AG09319 (cell line): ENCODE results near the gene CYB5A.
"Not testable (repeated sequence)": the region's sequence is repeated elsewhere in the genome, so short reads cannot be mapped to it uniquely, and the experiment has no call there.

Experiments used
- DNase-seq: peaks from one replicate; pipeline ENCODE4 v3.0.0-alpha.2; 2010; ENCODE audit warnings: low read depth; ENCODE audit errors: extremely low read depth
- TF ChIP-seq, protein P1 (sequence below): IDR thresholded peaks from 2 replicates; pipeline ENCODE4 v1.5.1; 2011; ENCODE audit warnings: low read depth, mild to moderate bottlenecking, inconsistent platforms, low read length, moderate library complexity

CYB5A gene

DNA sequence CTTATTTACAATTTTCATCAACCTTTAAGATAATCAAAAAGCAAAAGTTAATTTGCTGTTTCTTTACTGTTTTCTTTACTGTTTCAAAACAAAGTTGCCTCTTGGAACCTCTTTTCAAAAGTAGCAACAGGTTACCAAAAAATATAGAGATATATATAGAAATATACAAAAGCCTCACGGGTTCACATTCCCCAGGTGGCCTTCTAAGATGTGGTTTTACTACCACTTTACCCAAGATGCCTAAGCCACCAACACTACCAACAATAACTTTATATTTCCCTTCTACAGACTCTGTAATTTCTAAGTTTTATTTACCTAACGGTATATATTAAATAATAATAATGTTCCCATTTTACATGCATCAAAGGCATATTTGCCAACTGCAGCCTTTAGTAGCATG is 4.9 kb downstream of the CYB5A start:
- TF ChIP-seq, protein P1, sequence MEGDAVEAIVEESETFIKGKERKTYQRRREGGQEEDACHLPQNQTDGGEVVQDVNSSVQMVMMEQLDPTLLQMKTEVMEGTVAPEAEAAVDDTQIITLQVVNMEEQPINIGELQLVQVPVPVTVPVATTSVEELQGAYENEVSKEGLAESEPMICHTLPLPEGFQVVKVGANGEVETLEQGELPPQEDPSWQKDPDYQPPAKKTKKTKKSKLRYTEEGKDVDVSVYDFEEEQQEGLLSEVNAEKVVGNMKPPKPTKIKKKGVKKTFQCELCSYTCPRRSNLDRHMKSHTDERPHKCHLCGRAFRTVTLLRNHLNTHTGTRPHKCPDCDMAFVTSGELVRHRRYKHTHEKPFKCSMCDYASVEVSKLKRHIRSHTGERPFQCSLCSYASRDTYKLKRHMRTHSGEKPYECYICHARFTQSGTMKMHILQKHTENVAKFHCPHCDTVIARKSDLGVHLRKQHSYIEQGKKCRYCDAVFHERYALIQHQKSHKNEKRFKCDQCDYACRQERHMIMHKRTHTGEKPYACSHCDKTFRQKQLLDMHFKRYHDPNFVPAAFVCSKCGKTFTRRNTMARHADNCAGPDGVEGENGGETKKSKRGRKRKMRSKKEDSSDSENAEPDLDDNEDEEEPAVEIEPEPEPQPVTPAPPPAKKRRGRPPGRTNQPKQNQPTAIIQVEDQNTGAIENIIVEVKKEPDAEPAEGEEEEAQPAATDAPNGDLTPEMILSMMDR = no peak
- no peak for DNase-seq

GRCh38 chr18:74286106-74286855 is 5.5 kb downstream of the CYB5A start:
- TF ChIP-seq, protein P1 = no peak
- no peak for DNase-seq

- DNase-seq = not testable (repeated sequence)
These were observed 6.2 kb downstream of the CYB5A start for GRCh38 chr18:74285583-74285982.

GRCh38 chr18:74284980-74285355 is 6.8 kb downstream of the CYB5A start:
- TF ChIP-seq, protein P1 = no peak
- no peak for DNase-seq

DNA sequence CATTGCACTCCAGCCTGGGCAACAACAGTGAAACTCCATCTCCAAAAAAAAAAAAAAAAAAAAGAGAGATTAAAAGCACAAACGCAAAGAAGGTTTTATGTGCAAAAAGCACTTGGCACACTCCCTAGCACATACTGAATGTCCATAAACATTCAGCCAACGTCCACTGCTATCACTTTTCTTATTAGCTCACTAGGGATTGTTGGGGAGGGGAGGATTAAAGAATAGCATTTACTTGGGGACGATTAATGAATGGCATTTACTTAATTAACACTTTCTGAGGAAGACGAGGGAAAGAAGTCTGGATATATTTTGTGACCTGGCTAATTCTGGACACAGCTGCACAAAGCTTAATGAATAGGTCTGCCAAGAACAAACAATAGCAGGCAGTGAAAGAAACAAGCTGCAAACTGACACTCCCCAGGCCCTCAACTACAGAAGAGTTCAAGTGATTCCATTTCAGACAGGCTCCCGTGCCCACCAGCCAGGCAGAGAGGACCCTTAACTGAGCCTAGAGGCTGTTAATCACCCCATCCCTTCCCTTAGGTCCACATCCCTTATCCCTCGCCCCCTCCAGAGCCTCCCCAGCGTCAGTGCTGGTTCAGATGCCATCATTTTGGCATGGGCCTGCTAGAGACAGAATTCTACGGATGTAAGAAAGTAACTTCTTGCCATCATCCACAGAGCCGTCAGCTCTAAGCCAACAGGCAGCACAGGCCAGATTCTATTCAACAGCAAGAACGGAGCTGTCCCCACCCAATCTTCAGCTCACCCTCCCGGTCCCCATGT is 7.4 kb downstream of the CYB5A start:
- no peak for DNase-seq
- TF ChIP-seq, protein P1 = no peak

DNA sequence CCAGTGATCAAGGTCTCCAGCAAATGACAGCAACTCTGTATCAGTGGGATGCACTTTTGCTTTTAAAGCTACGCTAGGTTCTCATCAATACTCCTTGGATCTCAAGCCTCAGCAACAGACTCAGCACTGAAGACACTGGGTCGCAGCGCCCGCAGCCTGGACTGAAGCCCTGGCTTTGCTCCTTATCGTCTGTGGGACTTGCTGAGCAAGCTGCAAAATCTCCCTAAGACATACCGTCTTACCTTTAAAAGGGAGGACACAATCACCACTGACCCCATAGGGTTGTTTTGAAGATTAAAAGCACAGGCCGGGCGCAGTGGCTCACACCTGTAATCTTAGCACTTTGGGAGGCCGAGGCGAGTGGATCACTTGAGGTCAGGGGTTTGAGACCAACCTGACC is 8.1 kb downstream of the CYB5A start:
- TF ChIP-seq, protein P1 = no peak
- DNase-seq = no peak

DNA sequence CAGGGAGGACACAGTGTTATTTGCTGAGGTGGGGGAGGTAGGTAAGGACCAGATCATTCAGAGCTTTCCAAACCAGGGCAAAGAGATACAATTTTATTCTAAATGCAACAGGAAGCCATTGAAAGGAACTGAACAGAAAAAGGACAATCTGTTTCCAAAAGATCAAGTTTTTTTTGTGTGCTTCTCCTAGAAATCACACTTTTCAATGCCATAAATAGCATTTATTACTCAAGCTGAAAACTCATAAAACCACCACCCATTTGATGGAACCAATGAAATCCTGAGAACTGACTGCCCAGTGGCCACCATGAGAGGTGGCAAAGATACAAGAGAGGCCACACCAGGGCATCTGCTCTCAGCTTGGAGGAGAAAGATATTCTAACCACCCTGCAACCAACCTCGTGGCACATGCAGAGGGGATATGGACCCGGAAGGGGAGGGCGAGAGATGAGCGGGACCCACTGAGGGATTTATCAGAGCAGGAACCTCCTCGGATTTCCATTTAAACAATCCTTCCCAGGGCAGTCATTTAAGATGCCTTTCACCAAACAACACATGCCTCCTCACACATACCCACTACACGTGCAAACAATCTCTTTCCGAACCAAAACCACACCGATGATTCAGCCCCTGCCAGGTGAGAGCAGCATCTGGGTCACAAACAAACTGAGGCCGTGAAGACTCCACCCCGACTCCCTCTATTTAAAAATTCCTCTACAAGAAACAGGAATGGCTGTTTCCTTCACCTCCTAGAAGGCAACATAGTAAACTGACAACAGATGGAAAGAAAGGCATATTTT is 8.8 kb downstream of the CYB5A start:
- TF ChIP-seq, protein P1 = no peak
- DNase-seq = no peak
